Measurements from ENCODE around the gene TP53. TPM values are rescaled to one million over a fixed set of nuclear protein-coding genes. Genes with fewer than 3 reads are reported as not detected.

The TP53 gene
- total and polyA plus RNA-seq, 10 of the 15 experiments (the other 5 are each of a cell fraction or from before 2014, with no cell fraction given), result 35.6 to 162 (median 75.9) TPM

DNA sequence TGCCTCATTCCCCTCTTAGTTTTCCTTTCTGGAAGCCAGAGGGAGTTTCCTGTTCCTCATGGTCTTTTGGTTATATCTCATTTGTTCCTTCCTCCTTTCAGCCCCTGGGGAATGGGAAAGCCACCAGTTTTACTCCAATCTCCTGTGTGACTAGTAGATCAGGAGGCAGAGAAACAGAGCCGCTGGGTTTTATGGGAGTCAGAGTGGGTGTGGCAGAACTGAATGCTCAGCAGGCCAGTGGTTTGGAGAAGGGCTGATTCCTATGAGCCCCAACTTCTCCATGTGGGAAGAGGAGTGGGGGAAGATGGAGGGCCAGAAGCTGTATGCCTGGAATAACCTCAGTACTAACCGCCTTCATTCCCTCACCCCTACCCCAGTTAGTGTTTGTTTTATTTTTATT, 34.3 kb upstream of the TP53 start (continued):
- TF ChIP-seq, protein P1, sequence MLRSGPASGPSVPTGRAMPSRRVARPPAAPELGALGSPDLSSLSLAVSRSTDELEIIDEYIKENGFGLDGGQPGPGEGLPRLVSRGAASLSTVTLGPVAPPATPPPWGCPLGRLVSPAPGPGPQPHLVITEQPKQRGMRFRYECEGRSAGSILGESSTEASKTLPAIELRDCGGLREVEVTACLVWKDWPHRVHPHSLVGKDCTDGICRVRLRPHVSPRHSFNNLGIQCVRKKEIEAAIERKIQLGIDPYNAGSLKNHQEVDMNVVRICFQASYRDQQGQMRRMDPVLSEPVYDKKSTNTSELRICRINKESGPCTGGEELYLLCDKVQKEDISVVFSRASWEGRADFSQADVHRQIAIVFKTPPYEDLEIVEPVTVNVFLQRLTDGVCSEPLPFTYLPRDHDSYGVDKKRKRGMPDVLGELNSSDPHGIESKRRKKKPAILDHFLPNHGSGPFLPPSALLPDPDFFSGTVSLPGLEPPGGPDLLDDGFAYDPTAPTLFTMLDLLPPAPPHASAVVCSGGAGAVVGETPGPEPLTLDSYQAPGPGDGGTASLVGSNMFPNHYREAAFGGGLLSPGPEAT (IDR thresholded peaks at IDR 0.05; ENCODE audit: low read depth), result no peak
- TF ChIP-seq ATF7 (IDR thresholded peaks at IDR 0.05; ENCODE audit: low read depth) (no peak), SPI1 (IDR thresholded peaks at IDR 0.05; ENCODE audit: borderline replicate concordance, insufficient read depth, low read depth, low read length) (no peak), TCF7 (IDR thresholded peaks at IDR 0.05; ENCODE audit: borderline replicate concordance) (no peak), ZNF274 (IDR thresholded peaks at IDR 0.05; ENCODE audit: insufficient read depth, insufficient read length) (no peak), CBFB (IDR thresholded peaks at IDR 0.05; ENCODE audit: low read depth) (no peak)
- TF ChIP-seq, protein P2, sequence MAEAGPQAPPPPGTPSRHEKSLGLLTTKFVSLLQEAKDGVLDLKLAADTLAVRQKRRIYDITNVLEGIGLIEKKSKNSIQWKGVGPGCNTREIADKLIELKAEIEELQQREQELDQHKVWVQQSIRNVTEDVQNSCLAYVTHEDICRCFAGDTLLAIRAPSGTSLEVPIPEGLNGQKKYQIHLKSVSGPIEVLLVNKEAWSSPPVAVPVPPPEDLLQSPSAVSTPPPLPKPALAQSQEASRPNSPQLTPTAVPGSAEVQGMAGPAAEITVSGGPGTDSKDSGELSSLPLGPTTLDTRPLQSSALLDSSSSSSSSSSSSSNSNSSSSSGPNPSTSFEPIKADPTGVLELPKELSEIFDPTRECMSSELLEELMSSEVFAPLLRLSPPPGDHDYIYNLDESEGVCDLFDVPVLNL (IDR thresholded peaks at IDR 0.05; ENCODE audit: low read depth, low read length), result no peak

DNA sequence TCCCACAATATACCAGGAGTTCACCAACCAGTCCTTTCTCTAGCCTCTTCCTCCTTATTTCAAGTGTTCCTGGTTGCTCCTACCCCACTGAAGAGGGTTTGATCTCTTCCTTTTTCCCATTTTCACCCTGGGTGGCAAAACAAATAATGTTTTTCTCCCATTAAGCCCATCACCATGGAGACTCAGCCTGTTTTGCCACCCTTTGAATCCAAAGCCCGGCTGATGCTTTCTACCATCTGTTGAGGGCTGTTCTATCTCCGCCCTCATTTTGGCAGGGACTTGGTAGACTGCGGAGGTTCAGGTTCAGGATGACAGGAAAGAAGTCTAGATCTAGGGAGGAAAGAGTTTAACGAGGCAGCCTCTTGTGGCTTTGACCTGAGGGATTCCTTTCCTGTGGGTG, 32.8 kb upstream of the TP53 start:
- intact Hi-C loops (cut with micrococcal nuclease; ENCODE audit: unreplicated experiment) (no loop called here), in situ Hi-C loops (cut with MboI) (no loop called here)
- no peaks in the 10 kb centered on the region for H3K79me2 ChIP-seq (ENCODE audit: control insufficient read depth, insufficient read depth, low read length)
- ChIA-PET CTCF (interaction anchor here (1.8 kb wide), 1 partner anchor 88 kb away, joined by 6 read pairs; no protein-coding TSS in a partner anchor), POLR2A (interaction anchor here (0.6 to 0.8 kb wide), 3 partner anchors 33 to 403 kb away, joined by 3 to 5 read pairs (median 4); partner anchors contain the start of gene TP53), RAD21 (ENCODE audit: unreplicated experiment) (no interaction called here), SMC1A (ENCODE audit: uncharacterized antibody, unreplicated experiment) (no interaction called here)
- 46% methylated on average over 4 of the region's 4 CpGs for WGBS (ENCODE audit: insufficient coverage, insufficient replicate concordance, low lambda C conversion rate, missing lambda C conversion rate)
- H3K27me3 ChIP-seq (replicated peaks in 1 of 2; ENCODE audit: control insufficient read depth in 2 of 2, insufficient read depth in 2 of 2, low read length in 1 of 2), result peaks cover 6 to 7% of the 10 kb centered on the region in 2 experiments; a peak in 3 of 4 replicates
- no peak overlapping the region for H3K4me2 ChIP-seq (ENCODE audit: control insufficient read depth, insufficient read depth)
- ATAC-seq, result no peak
- H3K9me3 ChIP-seq (replicated peaks; ENCODE audit: control insufficient read depth, insufficient read depth, low read length), result no peaks in the 10 kb centered on the region
- no peak overlapping the region for H2AFZ ChIP-seq (ENCODE audit: control insufficient read depth, low read depth, low read length)
- H3K27ac ChIP-seq (ENCODE audit: control insufficient read depth, insufficient read depth), result no peak overlapping the region
- H3K36me3 ChIP-seq (ENCODE audit: control insufficient read depth in 2 of 2, insufficient read depth in 2 of 2, low read length in 1 of 2), result no peaks in the 10 kb centered on the region
- FAIRE-seq, result no peak
- DNase-seq (ENCODE audit: low read depth, low spot score), result no peak
- no peaks in the 10 kb centered on the region for H4K20me1 ChIP-seq (ENCODE audit: control insufficient read depth, insufficient read depth)
- no TSS peak for BruUV-seq (replicated peaks)
- H3K4me1 ChIP-seq (ENCODE audit: control insufficient read depth, insufficient read depth, low read length), result no peaks in the 10 kb centered on the region
- no peak overlapping the region for H3K4me3 ChIP-seq
- no peak overlapping the region for H3K9ac ChIP-seq (ENCODE audit: control insufficient read depth, insufficient read depth, low read length)
- TF ChIP-seq SREBF1 (IDR thresholded peaks at IDR 0.05; ENCODE audit: low read length), result no peak
- TF ChIP-seq, protein P3, sequence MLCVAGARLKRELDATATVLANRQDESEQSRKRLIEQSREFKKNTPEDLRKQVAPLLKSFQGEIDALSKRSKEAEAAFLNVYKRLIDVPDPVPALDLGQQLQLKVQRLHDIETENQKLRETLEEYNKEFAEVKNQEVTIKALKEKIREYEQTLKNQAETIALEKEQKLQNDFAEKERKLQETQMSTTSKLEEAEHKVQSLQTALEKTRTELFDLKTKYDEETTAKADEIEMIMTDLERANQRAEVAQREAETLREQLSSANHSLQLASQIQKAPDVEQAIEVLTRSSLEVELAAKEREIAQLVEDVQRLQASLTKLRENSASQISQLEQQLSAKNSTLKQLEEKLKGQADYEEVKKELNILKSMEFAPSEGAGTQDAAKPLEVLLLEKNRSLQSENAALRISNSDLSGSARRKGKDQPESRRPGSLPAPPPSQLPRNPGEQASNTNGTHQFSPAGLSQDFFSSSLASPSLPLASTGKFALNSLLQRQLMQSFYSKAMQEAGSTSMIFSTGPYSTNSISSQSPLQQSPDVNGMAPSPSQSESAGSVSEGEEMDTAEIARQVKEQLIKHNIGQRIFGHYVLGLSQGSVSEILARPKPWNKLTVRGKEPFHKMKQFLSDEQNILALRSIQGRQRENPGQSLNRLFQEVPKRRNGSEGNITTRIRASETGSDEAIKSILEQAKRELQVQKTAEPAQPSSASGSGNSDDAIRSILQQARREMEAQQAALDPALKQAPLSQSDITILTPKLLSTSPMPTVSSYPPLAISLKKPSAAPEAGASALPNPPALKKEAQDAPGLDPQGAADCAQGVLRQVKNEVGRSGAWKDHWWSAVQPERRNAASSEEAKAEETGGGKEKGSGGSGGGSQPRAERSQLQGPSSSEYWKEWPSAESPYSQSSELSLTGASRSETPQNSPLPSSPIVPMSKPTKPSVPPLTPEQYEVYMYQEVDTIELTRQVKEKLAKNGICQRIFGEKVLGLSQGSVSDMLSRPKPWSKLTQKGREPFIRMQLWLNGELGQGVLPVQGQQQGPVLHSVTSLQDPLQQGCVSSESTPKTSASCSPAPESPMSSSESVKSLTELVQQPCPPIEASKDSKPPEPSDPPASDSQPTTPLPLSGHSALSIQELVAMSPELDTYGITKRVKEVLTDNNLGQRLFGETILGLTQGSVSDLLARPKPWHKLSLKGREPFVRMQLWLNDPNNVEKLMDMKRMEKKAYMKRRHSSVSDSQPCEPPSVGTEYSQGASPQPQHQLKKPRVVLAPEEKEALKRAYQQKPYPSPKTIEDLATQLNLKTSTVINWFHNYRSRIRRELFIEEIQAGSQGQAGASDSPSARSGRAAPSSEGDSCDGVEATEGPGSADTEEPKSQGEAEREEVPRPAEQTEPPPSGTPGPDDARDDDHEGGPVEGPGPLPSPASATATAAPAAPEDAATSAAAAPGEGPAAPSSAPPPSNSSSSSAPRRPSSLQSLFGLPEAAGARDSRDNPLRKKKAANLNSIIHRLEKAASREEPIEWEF (IDR thresholded peaks at IDR 0.05; ENCODE audit: insufficient replicate concordance, low read depth, low read length), result no peak
- TF ChIP-seq, protein P4, sequence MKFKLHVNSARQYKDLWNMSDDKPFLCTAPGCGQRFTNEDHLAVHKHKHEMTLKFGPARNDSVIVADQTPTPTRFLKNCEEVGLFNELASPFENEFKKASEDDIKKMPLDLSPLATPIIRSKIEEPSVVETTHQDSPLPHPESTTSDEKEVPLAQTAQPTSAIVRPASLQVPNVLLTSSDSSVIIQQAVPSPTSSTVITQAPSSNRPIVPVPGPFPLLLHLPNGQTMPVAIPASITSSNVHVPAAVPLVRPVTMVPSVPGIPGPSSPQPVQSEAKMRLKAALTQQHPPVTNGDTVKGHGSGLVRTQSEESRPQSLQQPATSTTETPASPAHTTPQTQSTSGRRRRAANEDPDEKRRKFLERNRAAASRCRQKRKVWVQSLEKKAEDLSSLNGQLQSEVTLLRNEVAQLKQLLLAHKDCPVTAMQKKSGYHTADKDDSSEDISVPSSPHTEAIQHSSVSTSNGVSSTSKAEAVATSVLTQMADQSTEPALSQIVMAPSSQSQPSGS (IDR thresholded peaks at IDR 0.05; ENCODE audit: low read length), result no peak
- TF ChIP-seq DPF2 (IDR thresholded peaks at IDR 0.05), result no peak
- TF ChIP-seq, protein P5, sequence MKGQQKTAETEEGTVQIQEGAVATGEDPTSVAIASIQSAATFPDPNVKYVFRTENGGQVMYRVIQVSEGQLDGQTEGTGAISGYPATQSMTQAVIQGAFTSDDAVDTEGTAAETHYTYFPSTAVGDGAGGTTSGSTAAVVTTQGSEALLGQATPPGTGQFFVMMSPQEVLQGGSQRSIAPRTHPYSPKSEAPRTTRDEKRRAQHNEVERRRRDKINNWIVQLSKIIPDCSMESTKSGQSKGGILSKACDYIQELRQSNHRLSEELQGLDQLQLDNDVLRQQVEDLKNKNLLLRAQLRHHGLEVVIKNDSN (IDR thresholded peaks at IDR 0.05; ENCODE audit: borderline replicate concordance, extremely low read length, insufficient read depth, low read depth, low read length), result no peak
- TF ChIP-seq CREB1 (IDR thresholded peaks at IDR 0.05; ENCODE audit: low read depth), result no peak
- no peak for TF ChIP-seq SP1 (IDR thresholded peaks at IDR 0.05; ENCODE audit: low read depth, low read length)

All from GM12878 (cell line).